Activated naive CD4-positive, alpha-beta T cell treated with anti-CD3 and anti-CD28 coated beads, Interleukin-2, amount 50 U/mL, for 24 hours (primary cell): Measurements from ENCODE around the gene CCNO.

Experiments used
- H3K27ac Mint-ChIP-seq: one replicate; pipeline ENCODE4 v1.8.0; 2021; ENCODE audit warnings: mild to moderate bottlenecking, mixed read lengths
- H3K27me3 Mint-ChIP-seq: one replicate; pipeline ENCODE4 v1.8.0; 2021; ENCODE audit warnings: mixed read lengths
- H3K36me3 Mint-ChIP-seq: one replicate; pipeline ENCODE4 v1.8.0; 2021; ENCODE audit warnings: mixed read lengths
- H3K4me1 Mint-ChIP-seq: one replicate; pipeline ENCODE4 v1.8.0; 2021; ENCODE audit warnings: mixed read lengths
- H3K4me3 Mint-ChIP-seq: one replicate; pipeline ENCODE4 v1.8.0; 2021; ENCODE audit warnings: mild to moderate bottlenecking, mixed read lengths
- H3K9me3 Mint-ChIP-seq: one replicate; pipeline ENCODE4 v1.8.0; 2021; ENCODE audit warnings: mixed read lengths

Gene CCNO

DNA sequence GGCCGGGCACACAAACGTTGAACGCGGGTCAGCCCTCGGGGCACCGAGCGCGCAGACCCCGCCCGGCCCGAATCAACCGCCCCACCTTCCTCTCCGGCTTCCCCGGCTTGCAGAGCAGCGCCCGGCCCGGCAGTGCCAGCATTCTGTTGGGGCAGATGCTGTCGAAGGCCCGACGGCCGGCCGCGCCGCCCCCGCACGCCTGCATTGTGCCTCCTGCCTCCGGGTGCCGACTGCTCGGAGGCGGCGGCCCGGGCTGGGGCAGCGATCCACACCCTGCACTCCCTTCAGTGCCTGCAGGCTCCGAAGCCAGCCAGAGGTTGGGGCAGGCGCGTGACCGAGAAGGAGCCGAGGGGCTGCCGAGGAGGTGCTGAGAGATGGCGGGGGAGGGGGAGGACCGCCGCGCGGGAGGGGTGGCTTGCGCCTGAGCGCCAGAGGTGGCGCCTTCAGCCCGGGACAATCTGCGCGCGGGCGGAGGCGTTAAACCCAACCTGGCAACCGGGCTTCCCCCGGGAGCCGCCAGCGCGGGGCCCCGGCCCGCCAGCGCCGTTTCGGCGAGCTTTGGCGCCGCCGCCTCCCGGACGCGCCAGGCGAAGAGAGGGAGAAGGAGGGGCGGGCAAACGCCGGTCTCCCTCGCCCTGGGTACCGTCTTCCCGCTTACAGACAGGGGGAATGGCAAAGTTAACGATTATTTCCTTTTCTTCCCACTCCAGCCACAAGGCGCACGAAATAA is 6.3 kb downstream of the CCNO start, which contains the start of gene MCIDAS:
TSS of gene MCIDAS (minus strand) at position 382 of the 730 bp plus-strand sequence. CDS start at position 205, 177 bp downstream.
- H3K27ac Mint-ChIP-seq = peak within 1 kb of the TSS; percentile 41
- H3K9me3 Mint-ChIP-seq = no peaks in the 10 kb centered on the region
- no peaks in the 10 kb centered on the region for H3K36me3 Mint-ChIP-seq
- peaks cover 74% of the 10 kb centered on the region for H3K27me3 Mint-ChIP-seq
- peak within 1 kb of the TSS; percentile 68 for H3K4me3 Mint-ChIP-seq
- H3K4me1 Mint-ChIP-seq = peaks cover 46% of the 10 kb centered on the region

DNA sequence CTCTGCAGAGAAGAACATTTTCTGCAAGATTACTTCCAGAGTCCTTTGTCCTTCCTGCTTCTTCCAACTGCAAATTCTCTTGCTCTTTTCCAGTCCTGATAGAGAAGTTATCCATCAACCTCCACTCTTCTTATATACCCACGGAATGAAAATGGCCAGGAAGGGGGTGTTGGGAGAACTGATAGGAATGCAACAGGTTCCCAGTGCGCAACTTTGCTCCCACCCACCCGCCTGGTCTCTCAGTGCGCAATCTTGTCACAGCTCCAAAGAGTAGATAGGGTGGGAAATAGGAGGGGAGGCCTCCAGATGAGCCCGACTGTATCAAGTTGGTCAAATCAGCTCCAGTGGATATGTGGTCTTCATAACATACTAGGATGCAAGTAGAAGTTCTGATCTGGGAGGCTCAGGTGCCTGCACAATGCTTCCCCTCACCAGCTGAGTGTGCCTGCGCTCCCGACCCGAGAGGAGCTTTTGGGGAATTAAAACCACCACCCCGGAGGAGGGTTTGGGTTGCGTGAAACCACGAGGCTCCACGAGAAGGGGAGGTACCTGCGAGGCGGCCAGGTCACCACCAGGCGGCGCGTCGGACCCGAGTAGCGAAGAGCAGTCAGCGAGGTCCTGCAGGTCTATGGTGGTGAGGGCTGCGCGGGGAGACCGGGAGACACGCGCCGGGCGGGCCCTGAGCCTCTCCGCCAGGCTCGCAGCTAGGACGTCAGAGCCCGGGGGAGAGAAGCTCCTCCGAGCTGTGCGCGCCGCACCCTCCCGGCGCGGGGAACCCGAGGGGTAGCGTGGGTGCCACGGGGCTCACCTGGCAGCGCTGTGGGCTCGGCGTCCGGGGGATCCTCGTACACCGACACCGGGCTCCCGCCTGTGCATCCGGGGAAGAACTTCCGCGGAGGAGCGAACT is 7.1 kb downstream of the CCNO start:
- peak overlapping the region; percentile 68 for H3K4me3 Mint-ChIP-seq
- H3K27me3 Mint-ChIP-seq = peaks cover 71% of the 10 kb centered on the region
- H3K9me3 Mint-ChIP-seq = no peaks in the 10 kb centered on the region
- peaks cover 39% of the 10 kb centered on the region for H3K4me1 Mint-ChIP-seq
- peak overlapping the region; percentile 41 for H3K27ac Mint-ChIP-seq
- H3K36me3 Mint-ChIP-seq = no peaks in the 10 kb centered on the region

GRCh38 chr5:55225346-55225745 is 8.1 kb downstream of the CCNO start:
- peaks cover 69% of the 10 kb centered on the region for H3K27me3 Mint-ChIP-seq
- H3K9me3 Mint-ChIP-seq = no peaks in the 10 kb centered on the region
- H3K4me1 Mint-ChIP-seq = peaks cover 42% of the 10 kb centered on the region
- no peak overlapping the region for H3K4me3 Mint-ChIP-seq
- H3K27ac Mint-ChIP-seq = no peak overlapping the region
- H3K36me3 Mint-ChIP-seq = no peaks in the 10 kb centered on the region

DNA sequence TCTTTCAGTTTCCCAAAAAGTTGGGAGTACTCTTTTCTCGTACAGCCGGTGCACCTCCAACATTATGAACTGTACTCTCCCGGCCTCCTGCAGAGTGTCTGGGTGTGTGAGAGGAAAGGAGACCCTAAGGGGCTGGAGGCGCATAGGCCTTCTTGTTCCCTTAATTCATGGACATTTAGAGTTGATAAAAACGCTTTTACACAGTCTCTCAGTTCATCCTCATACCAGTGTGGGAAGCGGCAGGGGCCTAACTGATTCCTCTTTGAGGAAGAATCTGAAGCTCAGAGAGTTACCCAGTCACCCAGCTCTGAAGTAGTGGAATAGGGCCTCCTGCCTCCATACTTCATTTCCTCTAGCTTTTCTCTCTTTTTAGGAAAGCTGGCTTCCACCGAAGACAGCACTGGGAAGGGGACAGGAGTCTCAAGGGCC is 9.6 kb downstream of the CCNO start:
- peaks cover 66% of the 10 kb centered on the region for H3K27me3 Mint-ChIP-seq
- peak overlapping the region; percentile 59 for H3K4me3 Mint-ChIP-seq
- no peaks in the 10 kb centered on the region for H3K36me3 Mint-ChIP-seq
- peaks cover 42% of the 10 kb centered on the region for H3K4me1 Mint-ChIP-seq
- no peak overlapping the region for H3K27ac Mint-ChIP-seq
- H3K9me3 Mint-ChIP-seq = no peaks in the 10 kb centered on the region

DNA sequence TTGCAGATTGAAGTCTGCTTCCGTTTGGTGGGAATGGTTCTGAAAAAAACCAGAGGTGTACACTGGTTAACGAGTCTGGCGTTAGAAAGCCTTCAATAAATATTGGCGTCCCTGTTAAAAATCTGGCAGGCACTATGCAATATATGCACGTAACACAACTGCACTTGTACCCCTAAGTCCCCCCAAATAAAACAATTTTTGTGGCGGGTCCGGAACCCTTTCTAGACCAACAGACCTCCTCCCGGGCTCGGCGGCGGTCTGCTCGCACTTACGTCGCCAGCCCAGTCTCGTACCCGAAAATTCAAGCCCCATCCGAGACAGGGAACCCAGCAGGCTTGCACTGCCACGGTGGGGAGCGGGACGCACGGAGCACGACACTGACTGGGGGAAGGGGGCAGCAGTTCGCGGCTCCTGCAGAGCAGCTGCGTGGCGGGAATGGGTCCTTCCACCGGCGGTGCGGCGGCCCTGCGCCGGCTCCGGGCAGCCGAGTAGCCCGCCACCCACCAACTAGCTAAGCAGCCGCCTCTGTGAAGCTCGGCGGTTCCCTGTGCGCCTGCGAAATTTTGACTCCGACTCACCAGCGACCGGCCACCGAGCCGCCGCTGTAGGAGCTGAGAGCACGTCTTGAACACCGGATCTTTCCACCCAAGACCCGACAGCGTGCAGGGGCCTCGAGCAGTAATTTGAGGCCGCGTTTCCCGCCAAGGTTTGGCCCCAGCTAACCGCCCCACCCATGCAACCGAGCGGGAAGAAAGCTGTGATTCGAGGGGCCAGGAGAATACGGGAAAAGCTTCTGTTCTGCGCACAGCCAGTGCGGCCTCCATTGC is 10.2 kb downstream of the CCNO start:
- Mint-ChIP-seq H3K4me3 (peak overlapping the region; percentile 59), H3K27ac (peak overlapping the region; percentile 17)

DNA sequence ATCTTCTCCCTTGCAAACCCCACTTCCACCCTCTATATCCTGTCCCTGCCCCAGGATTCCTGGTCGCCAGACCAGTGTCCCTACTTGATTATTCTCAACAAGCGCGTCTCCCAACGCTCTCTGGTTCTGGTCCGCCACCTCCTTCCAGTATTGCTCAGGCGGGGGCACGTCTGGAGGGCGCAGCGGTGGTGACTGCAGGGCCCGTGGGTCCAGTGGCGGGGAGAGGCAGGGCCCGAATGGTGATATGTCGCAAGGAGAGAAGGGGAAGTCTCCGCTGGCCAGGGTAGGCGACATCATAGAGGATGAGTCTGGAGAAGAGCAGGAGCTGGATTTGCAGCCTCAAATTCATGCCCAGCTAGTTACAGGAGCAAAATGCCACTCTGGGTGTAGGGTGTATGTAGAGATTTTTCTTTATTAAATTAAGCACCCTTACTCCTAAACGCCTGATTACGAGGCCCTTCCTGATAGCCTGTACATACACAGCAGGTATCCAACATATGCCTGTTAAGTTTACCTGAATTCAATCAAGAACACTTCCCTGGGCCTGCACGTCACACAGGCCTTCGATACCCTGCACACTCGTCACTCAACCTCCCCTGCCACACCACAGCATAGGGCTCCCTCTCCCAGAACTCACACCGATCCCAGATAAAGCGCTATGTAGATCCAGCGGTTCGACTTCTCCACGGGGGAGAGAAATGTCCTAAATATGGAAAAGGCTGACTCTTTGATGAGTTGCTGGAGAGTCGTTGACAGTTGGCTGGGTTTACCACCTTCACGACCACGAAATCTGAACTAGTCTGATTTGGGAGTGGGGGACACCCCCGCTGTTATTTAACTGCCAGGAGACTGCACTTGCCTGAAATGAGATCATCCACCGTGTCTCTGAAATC is 11.1 kb downstream of the CCNO start:
- H3K27ac Mint-ChIP-seq = peak overlapping the region; percentile 6
- peak overlapping the region; percentile 19 for H3K4me3 Mint-ChIP-seq
- H3K27me3 Mint-ChIP-seq = peaks cover 57% of the 10 kb centered on the region
- no peaks in the 10 kb centered on the region for H3K36me3 Mint-ChIP-seq
- peaks cover 36% of the 10 kb centered on the region for H3K4me1 Mint-ChIP-seq
- no peaks in the 10 kb centered on the region for H3K9me3 Mint-ChIP-seq

More for the DNA sequence above, 10.2 kb downstream of the CCNO start:
- Mint-ChIP-seq H3K36me3 (no peaks in the 10 kb centered on the region), H3K27me3 (peaks cover 63% of the 10 kb centered on the region), H3K4me1 (peaks cover 42% of the 10 kb centered on the region), H3K9me3 (no peaks in the 10 kb centered on the region)

DNA sequence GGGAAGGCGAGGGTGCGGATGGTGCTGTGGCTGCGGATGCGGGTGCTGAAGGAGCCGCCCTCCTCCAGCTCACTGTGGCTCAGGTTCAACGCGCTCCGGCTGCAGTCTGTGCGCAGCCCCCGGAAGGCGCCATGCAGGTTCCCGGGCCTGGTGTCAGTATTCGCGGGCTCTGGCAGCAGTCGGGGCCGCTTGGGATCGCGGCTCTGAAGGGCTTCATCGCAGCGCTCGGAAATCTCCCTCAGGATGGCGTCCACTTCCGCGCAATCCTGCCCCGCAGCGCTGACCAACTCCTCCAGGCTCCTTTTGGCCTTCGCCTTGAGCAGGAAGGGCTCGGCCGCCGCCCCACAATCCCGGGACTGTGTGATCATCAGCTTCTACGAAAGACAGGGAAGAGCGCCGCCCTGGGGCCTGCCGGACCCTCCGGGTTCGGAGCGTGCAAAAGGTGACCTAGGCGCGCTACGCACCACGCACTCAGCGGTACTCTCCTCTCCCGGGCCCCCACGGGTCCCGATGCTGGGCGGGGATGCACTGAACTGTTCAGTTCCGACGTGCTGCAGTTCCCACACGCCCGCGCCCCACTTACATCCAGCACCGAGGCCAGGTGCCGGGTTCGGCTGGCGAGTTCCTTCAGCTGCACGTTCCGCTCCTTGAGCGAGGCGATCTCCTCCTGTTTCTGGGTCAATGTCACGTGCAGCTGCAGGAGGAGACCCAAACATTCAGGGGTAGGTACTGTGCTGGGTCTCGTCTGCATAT is 12.8 kb downstream of the CCNO start:
- Mint-ChIP-seq H3K27ac (no peak overlapping the region), H3K4me1 (peaks cover 28% of the 10 kb centered on the region), H3K36me3 (no peaks in the 10 kb centered on the region), H3K27me3 (peaks cover 53% of the 10 kb centered on the region), H3K9me3 (no peaks in the 10 kb centered on the region), H3K4me3 (peak overlapping the region; percentile 43)

DNA sequence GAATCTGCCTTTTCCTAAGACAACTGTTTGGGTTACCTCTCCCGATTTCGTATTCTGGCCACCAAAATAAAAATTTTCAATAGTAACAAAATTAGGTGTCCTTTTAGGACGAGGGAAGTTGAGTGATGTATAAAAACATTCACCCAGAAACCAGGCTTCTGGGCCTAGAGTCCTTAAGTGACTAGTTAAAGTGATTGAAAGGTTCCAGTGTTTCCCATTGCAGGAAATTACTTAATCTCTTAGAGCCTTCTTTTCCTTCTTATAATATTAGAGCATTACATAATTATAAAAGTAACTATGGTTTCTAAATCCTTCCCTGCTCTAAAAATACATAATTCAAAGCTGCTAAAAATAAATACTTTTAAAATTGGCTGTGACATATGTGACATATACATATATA is 13.6 kb downstream of the CCNO start:
- Mint-ChIP-seq H3K4me1 (peaks cover 26% of the 10 kb centered on the region), H3K27me3 (peaks cover 45% of the 10 kb centered on the region), H3K9me3 (no peaks in the 10 kb centered on the region), H3K36me3 (no peaks in the 10 kb centered on the region), H3K27ac (no peak overlapping the region), H3K4me3 (peak overlapping the region; percentile 11)

DNA sequence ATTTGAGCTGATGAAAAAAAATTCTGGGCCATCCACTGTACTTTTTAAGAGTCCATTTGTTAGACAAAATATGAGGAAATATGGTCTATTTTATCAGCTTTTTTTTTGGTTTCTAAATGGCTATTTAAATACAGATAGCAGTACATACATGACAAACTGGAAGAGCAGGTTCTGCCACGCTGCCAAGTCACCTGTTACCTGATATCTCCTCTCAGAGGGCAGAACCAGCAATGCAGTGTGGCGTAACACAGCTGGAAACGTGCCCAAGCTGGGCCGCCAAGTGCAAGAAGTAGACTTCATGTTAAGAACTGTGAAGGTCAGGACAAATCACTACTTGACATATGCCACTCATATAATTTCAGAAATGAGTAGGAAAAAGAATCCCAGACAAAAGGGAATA is 14.4 kb downstream of the CCNO start:
- no peaks in the 10 kb centered on the region for H3K36me3 Mint-ChIP-seq
- H3K27me3 Mint-ChIP-seq = peaks cover 39% of the 10 kb centered on the region
- no peak overlapping the region for H3K4me3 Mint-ChIP-seq
- no peak overlapping the region for H3K27ac Mint-ChIP-seq
- no peaks in the 10 kb centered on the region for H3K9me3 Mint-ChIP-seq
- H3K4me1 Mint-ChIP-seq = peaks cover 25% of the 10 kb centered on the region

DNA sequence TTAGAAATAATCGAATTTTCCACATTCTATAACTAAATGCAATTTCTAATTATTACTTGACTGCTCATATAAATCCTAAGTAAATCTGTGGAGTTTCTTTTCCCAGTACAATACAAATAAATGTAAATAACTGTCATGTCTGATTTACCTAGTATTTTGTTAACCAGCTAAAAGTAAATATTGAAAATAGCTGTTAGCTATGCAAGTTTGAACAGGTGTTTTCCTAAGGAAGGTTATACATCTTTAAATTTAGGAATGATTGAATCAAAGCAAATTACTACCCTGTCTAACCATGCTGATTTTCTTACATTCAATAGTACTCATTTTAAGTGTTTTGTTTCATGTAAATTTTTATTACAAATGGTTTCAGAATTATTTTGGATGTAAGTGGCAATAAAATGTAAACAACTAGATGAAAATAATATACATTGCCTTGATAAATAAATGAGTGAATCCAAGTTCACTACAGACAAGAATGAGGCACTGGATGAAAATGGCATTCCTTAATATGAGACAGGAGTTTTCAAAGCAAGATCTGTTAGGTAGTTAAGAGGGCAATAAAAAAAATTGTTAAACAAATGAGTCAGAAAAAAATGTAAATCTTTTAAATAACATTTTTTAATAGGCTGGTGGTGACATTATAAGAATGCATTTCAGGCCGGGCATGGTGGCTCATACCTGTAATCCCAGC is 22.1 kb downstream of the CCNO start:
- H3K36me3 Mint-ChIP-seq = no peaks in the 10 kb centered on the region
- H3K4me3 Mint-ChIP-seq = no peak overlapping the region
- peaks cover 1% of the 10 kb centered on the region for H3K27me3 Mint-ChIP-seq
- H3K9me3 Mint-ChIP-seq = no peaks in the 10 kb centered on the region
- peaks cover 4% of the 10 kb centered on the region for H3K4me1 Mint-ChIP-seq
- no peak overlapping the region for H3K27ac Mint-ChIP-seq

GRCh38 chr5:55205001-55205400 is 28.4 kb downstream of the CCNO start:
- Mint-ChIP-seq H3K27me3 (peaks cover 18% of the 10 kb centered on the region), H3K9me3 (no peaks in the 10 kb centered on the region), H3K4me3 (no peak overlapping the region), H3K27ac (no peak overlapping the region), H3K4me1 (peaks cover 4% of the 10 kb centered on the region), H3K36me3 (peaks cover 4% of the 10 kb centered on the region)

GRCh38 chr5:55191165-55191564 is 42.2 kb downstream of the CCNO start:
- H3K36me3 Mint-ChIP-seq = no peaks in the 10 kb centered on the region
- H3K27me3 Mint-ChIP-seq = peaks cover 41% of the 10 kb centered on the region
- H3K4me3 Mint-ChIP-seq = no peak overlapping the region
- no peaks in the 10 kb centered on the region for H3K4me1 Mint-ChIP-seq
- H3K9me3 Mint-ChIP-seq = no peaks in the 10 kb centered on the region
- no peak overlapping the region for H3K27ac Mint-ChIP-seq

GRCh38 chr5:55188656-55189540 is 44.5 kb downstream of the CCNO start:
- H3K4me3 Mint-ChIP-seq = no peak overlapping the region
- H3K27me3 Mint-ChIP-seq = peaks cover 47% of the 10 kb centered on the region
- no peaks in the 10 kb centered on the region for H3K9me3 Mint-ChIP-seq
- H3K4me1 Mint-ChIP-seq = no peaks in the 10 kb centered on the region
- H3K27ac Mint-ChIP-seq = no peak overlapping the region
- no peaks in the 10 kb centered on the region for H3K36me3 Mint-ChIP-seq
